GM12873 (cell line): ENCODE data around the gene SNAP91.
A peak's percentile ranks its signal among the peaks of the same experiment; 100 is the strongest.

Experiments used
- CTCF ChIP-seq: IDR thresholded peaks from 2 replicates; pipeline ENCODE4 v1.5.1; 2012; ENCODE audit warnings: low read depth, mild to moderate bottlenecking, moderate library complexity, low read length, control low read depth; ENCODE audit not compliant: insufficient read depth; ENCODE audit errors: missing control alignments

SNAP91 gene

GRCh38 chr6:83615025-83615999, 93.6 kb downstream of the SNAP91 start:
- TF ChIP-seq CTCF: peak; percentile 46

GRCh38 chr6:83613378-83613777, 95.5 kb downstream of the SNAP91 start:
- no peak for TF ChIP-seq CTCF

GRCh38 chr6:83609248-83609647, 99.7 kb downstream of the SNAP91 start:
- no peak for TF ChIP-seq CTCF

- TF ChIP-seq CTCF: no peak
Measured at GRCh38 chr6:83605517-83605916, 103.4 kb downstream of the SNAP91 start.

GRCh38 chr6:83603551-83603950, 105.3 kb downstream of the SNAP91 start:
- no peak for TF ChIP-seq CTCF

GRCh38 chr6:83601119-83601518, 107.8 kb downstream of the SNAP91 start:
- no peak for TF ChIP-seq CTCF

- TF ChIP-seq CTCF: no peak
Measured at GRCh38 chr6:83600459-83600858, 108.4 kb downstream of the SNAP91 start.
